ENCODE data around the gene DLG1.
"Not testable (repeated sequence)": the region's sequence is repeated elsewhere in the genome, so short reads cannot be mapped to it uniquely, and the experiment has no call there.

Gene DLG1

GRCh38 chr3:197239857-197240256, 58.6 kb downstream of the DLG1 start:
- DNase-seq: no peak

DNA sequence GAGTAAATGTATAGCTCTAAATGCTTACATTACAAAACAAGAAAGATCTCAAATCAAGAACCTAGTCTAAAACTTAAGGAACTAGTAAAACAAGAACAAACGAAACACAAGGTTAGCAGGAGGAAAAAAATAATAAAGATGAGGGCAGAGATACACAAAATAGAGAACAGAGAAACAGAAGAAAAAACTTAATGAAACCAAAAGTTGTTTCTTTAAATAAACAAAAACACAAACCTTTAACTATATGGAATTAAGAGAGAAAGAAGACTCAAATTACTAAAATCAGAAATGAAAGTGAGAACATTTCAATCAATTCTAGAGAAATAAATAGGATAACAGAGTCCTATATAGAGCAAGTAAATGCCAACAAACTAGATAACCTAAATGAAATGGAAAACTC, 59.6 kb downstream of the DLG1 start:
- no peak for DNase-seq

DNA sequence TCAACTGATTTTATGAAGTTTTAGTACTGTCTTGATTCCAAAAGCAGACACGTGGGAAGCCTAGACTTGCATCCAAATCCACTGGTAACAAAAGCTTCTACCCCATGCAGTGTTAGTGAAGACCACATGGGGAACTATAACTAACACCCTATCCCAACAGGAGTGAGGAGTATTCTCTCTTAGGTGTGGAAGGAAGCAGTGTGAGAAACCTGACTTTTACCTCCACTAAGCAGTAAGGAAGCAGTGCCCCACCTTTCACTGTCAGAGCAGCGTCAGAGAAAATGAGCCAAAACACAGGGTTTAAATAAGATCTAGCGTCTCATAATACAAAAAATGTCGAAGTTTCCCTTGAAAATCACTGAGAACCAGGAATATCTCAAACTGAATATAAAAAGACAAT, 60.5 kb downstream of the DLG1 start:
- no peak for DNase-seq

GRCh38 chr3:197236362-197236761, 62.0 kb downstream of the DLG1 start:
- DNase-seq: no peak

GRCh38 chr3:197234947-197235914, 63.2 kb downstream of the DLG1 start:
- no peak for DNase-seq

- DNase-seq: no peak
Measured at GRCh38 chr3:197231321-197231720, 67.1 kb downstream of the DLG1 start.

DNA sequence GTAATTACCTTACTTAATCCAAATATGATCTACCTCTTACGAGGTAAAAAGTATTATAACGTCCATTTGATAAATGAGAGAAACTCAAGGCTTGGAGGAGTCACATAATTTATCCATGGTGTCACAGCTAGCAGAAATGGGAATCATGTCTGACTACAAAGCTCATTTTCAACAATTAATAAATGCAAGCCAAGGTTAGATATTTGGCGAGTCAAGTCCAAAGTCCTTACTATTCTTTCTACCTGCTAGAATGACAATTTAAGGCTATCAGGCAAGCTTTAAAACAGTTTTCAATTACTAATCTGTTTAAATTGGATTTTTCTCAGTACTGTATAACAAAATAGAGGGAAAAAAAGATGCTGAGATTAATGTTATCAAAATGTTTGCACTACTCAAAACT, 68.6 kb downstream of the DLG1 start:
- DNase-seq: no peak

DNA sequence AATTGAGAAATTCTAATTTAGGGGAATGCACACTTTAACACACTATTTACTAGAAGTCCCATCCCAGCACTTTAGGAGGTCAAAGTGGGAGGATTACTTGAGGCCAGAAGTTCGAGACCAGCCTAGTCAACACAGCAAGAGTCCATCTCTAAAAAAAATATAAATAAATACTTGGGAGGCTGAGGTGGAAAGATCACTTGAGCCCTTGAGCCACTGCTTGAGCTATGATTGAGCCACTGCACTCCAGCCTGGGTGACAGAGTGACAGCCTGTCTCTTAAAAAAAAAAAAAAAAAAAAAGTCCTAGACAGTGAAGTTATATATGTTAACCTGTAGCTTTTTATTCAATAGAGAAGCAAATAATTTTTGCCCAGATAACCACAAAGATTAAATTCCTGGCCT, 69.2 kb downstream of the DLG1 start:
- no peak for DNase-seq

- DNase-seq: no peak
Measured at GRCh38 chr3:197227780-197228574, 70.4 kb downstream of the DLG1 start.

DNA sequence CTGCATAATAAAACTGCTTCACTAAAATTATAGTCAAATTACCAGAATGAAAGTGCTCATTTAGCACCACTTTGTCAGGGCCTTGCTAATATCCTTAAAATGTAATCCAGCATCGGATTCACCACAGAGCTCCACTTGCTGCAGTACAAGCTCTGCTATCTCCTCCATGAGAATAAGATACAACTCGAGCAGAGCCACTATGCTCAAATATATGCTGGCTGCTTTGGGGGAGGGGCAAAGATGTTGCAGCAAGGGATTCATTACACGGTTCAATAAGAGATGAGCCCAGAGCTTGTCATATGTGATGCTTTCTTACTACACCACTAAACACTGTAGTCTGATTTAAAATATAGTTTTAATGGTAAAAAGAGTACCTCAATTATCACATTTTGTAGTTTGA, 72.2 kb downstream of the DLG1 start:
- DNase-seq: no peak

DNA sequence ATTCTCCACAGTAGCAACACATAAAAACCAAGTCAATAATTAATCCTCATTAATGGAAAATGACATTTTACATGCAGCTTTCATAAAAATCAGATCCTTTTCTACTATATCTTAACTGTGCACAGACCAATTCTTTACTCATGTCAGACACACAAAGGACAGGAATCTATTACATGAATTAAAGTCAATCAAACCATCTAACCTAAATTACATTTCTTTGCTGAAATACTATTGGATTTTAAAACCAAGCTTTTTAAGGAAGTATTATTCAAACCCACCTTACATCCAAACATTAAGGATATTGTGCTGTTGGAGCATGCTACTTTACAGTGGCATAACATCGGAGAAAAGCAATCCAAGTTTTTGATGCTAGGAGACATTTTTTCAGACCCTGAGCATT, 72.8 kb downstream of the DLG1 start:
- DNase-seq: no peak

- DNase-seq: no peak
Measured at GRCh38 chr3:197224034-197224444, 74.4 kb downstream of the DLG1 start.

- no peak for DNase-seq
Measured at GRCh38 chr3:197222937-197223370, 75.5 kb downstream of the DLG1 start.

DNA sequence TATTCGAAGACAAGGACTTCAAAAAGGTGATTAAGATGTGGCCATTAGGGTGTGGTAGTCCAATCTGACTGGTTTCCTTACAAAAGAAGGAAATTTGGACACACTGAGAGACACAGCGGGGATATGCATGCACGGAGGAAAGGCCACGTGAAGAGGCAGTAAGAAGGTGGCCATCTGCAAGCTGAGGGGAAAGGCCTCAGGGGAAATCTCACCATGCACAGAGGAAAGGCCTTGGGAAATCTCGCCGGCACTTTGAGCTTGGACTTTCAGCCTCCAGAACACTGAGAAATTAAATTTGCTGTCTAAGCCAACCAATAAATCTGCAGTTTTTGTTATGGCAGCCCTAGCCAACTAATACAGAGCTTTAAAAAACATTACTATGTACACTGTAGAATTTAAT, 78.8 kb downstream of the DLG1 start:
- no peak for DNase-seq

DNA sequence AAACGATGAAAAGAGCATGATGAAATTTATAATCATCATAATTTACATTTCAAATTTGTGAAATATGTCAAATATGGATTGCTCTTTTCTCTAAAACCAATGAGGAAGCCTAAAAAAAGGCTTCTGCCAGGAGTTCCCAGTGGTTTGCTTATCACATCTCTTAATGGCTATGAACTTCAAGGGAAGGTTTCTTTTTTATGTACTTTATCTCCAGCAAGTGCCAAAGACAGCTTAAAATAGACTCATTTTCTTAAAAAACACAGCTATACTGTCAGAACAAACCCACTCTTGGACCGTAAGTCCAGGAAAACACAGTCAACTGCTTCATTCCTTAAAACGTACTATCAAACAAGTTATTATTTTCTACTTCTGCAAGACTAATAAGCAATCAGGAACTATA, 80.2 kb downstream of the DLG1 start:
- no peak for DNase-seq

DNA sequence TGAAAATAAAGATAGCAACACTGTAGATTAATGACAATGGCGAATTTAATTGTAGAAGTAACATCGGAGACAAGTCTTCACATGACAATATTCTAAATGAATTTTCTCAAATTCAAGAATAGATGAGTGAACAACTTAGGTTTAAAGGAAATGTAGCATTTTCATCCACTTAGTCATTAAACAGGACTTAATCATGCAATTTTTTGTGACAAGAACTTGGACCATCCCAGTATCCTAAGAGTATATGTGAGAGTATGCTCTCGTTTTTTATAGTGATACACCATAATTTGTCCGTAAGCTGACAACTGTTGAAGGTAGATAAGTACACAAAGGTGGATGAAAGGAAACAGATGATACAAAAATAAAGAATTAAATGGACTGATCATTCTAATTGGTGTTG, 81.5 kb downstream of the DLG1 start:
- no peak for DNase-seq

DNA sequence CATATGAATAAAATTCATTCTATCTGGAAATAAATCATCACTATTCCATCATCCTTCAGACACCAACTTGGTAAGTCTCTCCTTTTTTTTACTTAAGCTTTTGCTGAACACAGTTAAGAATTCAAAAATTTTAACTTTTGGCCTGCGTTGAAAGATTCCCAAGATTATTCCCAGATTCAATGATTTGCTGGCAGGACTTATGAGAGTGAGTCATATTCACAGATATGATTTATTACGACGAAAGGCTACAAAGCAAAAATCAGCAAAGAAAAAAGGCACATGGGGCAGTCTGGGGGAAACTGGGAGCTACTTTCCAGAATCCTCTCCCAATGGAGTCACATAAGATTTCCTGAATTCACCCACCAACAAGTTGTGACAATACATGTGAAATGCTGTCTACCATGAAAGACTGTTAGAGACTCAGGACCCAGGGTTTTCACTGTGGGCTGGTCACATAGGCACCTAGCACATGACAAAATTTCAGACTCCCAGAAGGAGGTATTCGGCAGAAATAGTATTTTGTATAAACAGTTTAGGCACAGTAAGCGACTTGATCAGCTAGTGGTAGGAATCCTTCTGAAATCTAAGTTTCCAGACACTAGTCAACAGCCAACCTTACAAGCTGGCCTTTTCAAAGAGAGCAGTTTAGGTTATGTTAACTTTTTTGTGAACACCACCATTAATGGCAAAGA, 82.1 kb downstream of the DLG1 start:
- DNase-seq: no peak

- no peak for DNase-seq
Measured at GRCh38 chr3:197212290-197212689, 86.1 kb downstream of the DLG1 start.

DNA sequence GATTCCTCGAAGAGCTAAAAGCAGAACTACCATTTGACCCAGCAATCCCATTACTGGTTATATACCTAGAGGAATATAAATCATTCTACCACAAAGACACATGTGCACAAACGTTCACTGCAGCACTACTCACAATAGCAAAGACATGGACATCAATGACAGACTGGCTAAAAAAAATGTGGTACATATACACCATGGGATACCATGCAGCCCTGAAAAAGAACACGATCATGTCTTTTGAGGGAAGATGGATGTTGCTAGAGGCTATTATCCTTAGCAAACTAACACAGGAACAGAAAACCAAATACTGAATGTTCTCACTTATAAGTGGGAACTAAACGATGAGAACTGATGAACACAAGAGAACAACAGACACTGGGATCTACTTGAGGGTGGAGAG, 86.7 kb downstream of the DLG1 start:
- DNase-seq: not testable (repeated sequence)

DNA sequence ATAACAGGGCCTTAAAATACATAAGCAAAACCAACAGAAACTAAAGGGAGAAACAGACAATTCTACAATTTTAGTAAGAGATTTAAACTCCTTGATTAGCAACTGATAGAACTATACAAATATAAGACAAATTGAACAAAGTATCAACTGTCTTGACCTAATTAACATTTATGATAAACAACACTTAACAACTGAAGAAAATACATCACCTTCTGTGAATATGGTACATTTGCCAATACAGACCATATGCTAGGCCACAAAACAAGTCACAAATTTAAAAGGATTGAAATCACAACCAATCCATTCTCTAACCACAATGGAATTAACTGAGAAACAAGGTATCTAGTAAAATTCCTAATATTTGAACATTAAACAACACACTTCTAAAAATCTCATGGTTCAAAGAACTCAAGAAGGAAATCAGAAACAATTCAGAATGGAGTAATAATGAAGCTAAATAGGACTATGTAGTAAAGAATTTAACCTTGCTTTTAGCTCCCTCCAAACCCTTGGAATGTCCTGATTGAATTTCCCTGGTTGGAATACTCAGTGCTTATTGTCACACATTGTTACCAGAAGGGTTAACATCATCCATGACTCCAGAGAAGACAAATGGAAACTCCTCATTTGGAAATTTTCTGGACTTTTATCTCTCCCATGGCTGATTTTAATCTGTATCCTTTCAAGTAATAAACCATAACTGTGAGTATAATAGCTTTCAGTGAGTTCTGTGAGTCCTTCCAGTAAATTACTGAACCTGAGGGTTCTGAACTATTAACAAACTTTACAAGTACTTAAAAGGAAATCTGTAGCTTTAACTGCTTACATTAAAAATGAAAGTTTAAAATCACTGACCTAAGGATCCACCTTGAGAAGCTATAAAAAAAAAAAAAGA, 88.8 kb downstream of the DLG1 start:
- no peak for DNase-seq

DNA sequence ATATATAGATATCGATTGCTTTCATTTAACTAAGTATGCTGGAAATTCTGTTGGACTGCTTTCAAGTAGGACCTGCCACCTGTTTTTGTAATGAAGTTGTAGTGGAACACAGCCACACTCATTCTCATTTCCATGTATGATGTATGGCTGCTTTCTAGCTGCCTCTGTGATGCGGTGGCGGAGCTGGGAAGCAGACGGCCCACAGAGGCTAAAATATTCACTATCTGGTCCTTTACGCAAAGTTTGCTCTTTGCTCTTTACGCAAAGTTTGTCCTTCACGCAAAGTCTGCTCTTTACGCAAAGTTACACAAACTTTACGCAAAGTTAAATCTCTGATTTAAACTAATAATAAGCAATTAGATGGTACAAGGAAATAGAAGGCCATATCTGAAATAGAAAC, 91.5 kb downstream of the DLG1 start:
- no peak for DNase-seq

DNA sequence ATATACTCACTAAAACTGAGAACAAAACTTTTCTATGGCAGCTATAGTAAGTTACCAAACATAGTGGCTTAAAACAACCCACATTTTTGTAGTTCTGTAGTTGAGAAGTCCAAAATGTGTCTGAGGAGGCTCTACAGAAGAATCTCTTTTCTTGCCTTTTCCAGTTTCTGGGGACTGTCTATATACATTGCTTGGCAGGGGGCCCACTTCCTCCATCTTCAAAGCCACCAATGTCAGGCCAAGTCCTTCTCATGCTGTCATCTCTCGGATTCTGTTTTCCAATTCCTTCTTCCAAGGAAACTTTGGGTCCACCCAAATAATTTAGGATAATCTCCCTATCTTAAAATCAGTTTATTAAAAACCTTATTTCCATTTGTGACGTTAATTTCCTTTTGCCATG, 92.7 kb downstream of the DLG1 start:
- no peak for DNase-seq

Data from stimulated activated naive CD4-positive, alpha-beta T cell treated with Interleukin-2 at 50 U/mL for 16 hours (primary cell).